ENCODE results near the gene CCND1. TPM values are rescaled to one million over a fixed set of nuclear protein-coding genes. Genes with fewer than 3 reads are reported as not detected.
"Not testable (repeated sequence)": the region's sequence is repeated elsewhere in the genome, so short reads cannot be mapped to it uniquely, and the experiment has no call there.

Gene CCND1
- total RNA-seq, 6 experiments from 2014 or later = 1,259 to 2,084 (median 1,434) TPM

GRCh38 chr11:69684651-69685050, 43.7 kb downstream of the CCND1 start:
- Mint-ChIP-seq H3K27ac (no peak overlapping the region), H3K27me3 (ENCODE audit: insufficient read depth) (peaks cover 4% of the 10 kb centered on the region), H3K4me3 (no peak overlapping the region), H3K4me1 (ENCODE audit: low read depth) (peaks cover 18% of the 10 kb centered on the region), H3K9me3 (no peaks in the 10 kb centered on the region), H3K36me3 (ENCODE audit: low read depth) (no peaks in the 10 kb centered on the region)
- no peak for DNase-seq
- TF ChIP-seq CTCF (IDR thresholded peaks at IDR 0.05) = no peak

GRCh38 chr11:69685348-69685747, 44.4 kb downstream of the CCND1 start:
- Mint-ChIP-seq H3K4me1 (ENCODE audit: low read depth) (peaks cover 18% of the 10 kb centered on the region), H3K4me3 (no peak overlapping the region), H3K27ac (no peak overlapping the region), H3K36me3 (ENCODE audit: low read depth) (no peaks in the 10 kb centered on the region), H3K9me3 (no peaks in the 10 kb centered on the region), H3K27me3 (ENCODE audit: insufficient read depth) (peaks cover 4% of the 10 kb centered on the region)
- no peak for TF ChIP-seq CTCF (IDR thresholded peaks at IDR 0.05)
- DNase-seq = no peak

- Mint-ChIP-seq H3K27me3 (ENCODE audit: insufficient read depth) (peaks cover 4% of the 10 kb centered on the region), H3K4me3 (no peak overlapping the region), H3K36me3 (ENCODE audit: low read depth) (no peaks in the 10 kb centered on the region), H3K9me3 (no peaks in the 10 kb centered on the region), H3K27ac (no peak overlapping the region), H3K4me1 (ENCODE audit: low read depth) (peaks cover 18% of the 10 kb centered on the region)
- no peak for DNase-seq
- no peak for TF ChIP-seq CTCF (IDR thresholded peaks at IDR 0.05)
Measured at GRCh38 chr11:69686452-69686851, 45.5 kb downstream of the CCND1 start.

- TF ChIP-seq CTCF (IDR thresholded peaks at IDR 0.05) = no peak
- DNase-seq = no peak
- H3K36me3 Mint-ChIP-seq (ENCODE audit: low read depth) = no peaks in the 10 kb centered on the region
- no peaks in the 10 kb centered on the region for H3K9me3 Mint-ChIP-seq
- H3K27me3 Mint-ChIP-seq (ENCODE audit: insufficient read depth) = peaks cover 4% of the 10 kb centered on the region
- no peak overlapping the region for H3K4me3 Mint-ChIP-seq
- peaks cover 17% of the 10 kb centered on the region for H3K4me1 Mint-ChIP-seq (ENCODE audit: low read depth)
- no peak overlapping the region for H3K27ac Mint-ChIP-seq
Measured at GRCh38 chr11:69686856-69687255, 45.9 kb downstream of the CCND1 start.

- H3K9me3 Mint-ChIP-seq; H3K27ac Mint-ChIP-seq; H3K4me1 Mint-ChIP-seq (ENCODE audit: low read depth); DNase-seq; H3K36me3 Mint-ChIP-seq (ENCODE audit: low read depth); H3K27me3 Mint-ChIP-seq (ENCODE audit: insufficient read depth); H3K4me3 Mint-ChIP-seq: not testable (repeated sequence)
Measured at GRCh38 chr11:69687969-69688771, 47.2 kb downstream of the CCND1 start.

GRCh38 chr11:69689484-69690319, 48.7 kb downstream of the CCND1 start:
- no peak for TF ChIP-seq CTCF (IDR thresholded peaks at IDR 0.05)
- no peak overlapping the region for H3K27ac Mint-ChIP-seq
- no peak overlapping the region for H3K4me3 Mint-ChIP-seq
- H3K27me3 Mint-ChIP-seq (ENCODE audit: insufficient read depth) = peaks cover 16% of the 10 kb centered on the region
- H3K9me3 Mint-ChIP-seq = peaks cover 8% of the 10 kb centered on the region
- no peak for DNase-seq
- H3K36me3 Mint-ChIP-seq (ENCODE audit: low read depth) = no peaks in the 10 kb centered on the region
- H3K4me1 Mint-ChIP-seq (ENCODE audit: low read depth) = peaks cover 9% of the 10 kb centered on the region; the same call in 1 of the 2 replicates
